HG02870 (cell line): ENCODE measurements around the gene DOK5.
"Not testable (repeated sequence)": the region's sequence is repeated elsewhere in the genome, so short reads cannot be mapped to it uniquely, and the experiment has no call there.

Source experiments
- ATAC-seq: cut with Tn5 transposase; IDR thresholded peaks from one replicate; pipeline ENCODE4 v1.9.1; 2021; ENCODE audit warnings: mild to moderate bottlenecking, moderate library complexity; ENCODE audit not compliant: unreplicated experiment

Gene DOK5

GRCh38 chr20:54475334-54476168 lies at the start of gene DOK5:
DOK5 (plus strand) TSS chr20:54475593; CDS start chr20:54475947, 354 bp downstream.
- ATAC-seq = no peak

GRCh38 chr20:54429364-54429763 lies 46.0 kb upstream of the DOK5 start:
- no peak for ATAC-seq

DNA sequence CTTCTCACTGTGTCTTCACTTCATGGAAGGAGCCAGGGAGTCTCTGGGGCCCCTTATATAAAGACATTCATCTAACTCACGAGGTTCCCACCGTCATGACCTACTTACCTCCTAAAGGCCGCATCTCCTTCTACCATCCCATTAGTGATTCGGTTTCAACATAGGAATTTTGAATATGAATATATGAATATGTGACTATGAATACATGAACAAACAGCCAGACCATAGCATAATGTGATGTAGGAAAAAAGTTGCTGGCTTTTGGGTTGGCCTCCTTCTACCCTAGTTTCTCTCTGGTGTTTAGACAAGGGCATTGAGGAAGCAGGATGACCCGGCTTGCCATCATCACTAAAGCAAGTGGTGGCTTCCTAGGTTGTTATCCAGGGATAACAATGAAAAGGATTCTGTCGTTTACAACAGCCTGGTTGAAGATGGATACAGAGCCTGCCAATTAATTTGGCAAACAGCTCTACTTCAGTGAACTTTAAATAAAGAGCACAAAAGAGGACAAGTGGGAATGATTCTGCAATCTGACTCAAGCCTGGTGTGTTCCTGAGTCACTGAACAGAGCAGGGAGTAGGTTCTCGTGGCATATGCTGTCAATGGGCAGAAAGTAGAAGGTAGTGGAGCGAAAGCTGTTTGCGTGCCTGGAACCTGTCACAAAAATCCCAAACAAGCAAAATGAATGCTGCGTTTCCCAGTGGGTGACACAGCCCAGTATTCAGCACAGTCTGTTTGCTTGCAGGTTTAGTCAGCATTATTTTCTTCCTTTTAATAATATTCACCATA lies 44.0 kb upstream of the DOK5 start:
- no peak for ATAC-seq

DNA sequence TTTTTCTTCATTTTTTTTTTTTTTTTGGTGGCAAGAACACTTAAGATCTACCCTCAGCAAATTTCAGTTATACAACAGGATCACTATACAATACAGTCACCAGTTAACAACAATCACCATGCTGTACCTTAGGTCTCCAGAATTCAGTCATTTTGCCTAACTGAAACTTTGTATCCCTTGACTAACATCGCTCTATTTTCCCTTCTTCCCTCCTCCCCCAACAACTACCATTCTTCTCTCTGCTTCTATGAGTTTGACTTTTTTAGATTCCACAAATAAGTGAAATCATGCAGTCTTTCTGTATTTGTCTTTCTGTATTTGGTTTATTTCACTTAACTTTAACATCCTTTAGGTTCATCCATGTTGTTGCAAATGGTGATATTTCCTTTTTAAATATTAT lies 42.4 kb upstream of the DOK5 start:
- ATAC-seq = no peak

- no peak for ATAC-seq
Measured at GRCh38 chr20:54433636-54434035, 41.8 kb upstream of the DOK5 start.

DNA sequence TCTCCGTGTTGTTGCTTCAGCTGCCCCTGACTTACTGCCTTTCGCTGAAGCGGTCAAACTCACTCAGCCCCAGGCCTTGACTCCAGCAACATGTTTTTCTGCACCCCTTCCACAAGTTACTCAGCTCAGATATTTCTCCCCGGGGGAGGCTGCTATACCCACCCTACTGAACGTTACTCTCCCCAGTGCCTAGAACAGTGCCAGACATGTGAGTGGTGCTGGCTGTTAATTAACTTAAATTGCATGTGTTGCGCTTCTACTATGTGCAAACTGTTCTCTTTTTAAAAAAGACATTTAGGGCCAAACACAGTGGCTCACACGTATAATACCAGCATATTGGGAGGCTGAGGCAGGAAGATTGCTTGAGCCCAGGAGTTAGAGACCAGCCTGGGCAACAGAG lies 41.2 kb upstream of the DOK5 start:
- ATAC-seq = no peak

DNA sequence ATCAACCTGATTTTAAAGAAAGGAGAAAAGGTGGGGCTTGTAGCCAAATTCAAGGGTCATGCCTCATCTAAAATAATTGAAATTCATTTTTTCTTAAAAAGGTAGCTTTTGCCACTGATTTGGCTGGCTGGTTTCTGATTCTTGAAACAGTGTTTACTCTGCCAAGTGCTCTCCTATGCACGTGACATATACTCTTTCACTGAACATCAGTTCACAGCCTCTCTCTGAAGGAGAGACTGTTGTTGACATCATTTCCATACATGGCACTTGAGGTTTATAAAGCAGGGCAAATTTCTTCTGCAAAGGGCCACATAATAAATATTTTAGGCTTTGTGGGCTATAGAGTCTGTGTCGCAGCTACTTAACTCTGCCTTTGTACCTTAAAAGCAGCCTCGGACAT lies 40.4 kb upstream of the DOK5 start:
- no peak for ATAC-seq

DNA sequence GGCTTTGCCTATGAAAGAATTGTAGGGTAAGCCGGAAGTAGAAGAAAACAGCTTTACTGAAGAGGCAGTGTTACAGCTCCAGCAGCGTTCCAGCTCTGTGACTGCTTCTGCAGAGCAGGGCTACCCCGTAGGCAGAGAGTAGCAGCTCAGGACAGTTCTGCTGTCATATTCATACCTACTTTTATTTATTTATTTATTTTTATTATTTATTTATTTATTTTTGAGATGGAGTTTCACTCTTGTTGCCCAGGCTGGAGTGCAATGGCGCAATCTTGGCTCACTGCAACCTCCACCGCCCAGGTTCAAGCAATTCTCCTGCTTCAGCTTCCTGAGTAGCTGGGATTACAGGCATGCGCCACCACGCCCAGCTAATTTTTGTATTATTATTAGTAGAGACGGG lies 39.0 kb upstream of the DOK5 start:
- ATAC-seq = not testable (repeated sequence)

GRCh38 chr20:54438166-54438565 lies 37.2 kb upstream of the DOK5 start:
- no peak for ATAC-seq

DNA sequence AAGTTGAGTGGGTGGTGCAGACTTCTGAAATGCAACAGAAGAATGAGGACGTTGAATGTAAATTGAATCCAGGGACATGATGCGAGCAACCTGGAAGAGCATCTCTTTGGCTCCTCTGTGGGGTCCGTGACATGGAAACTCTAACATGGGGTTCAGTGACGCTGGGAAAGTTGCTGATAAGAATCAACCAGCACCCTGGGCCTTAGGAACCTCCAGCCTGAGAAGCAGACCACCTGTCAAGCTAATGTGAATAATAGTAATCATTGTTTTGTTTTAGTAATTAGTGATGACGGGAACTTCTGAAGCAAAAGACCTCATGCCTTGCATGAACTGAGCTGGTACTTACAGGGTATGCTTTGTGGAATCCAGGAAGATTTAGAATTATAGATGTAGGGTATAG lies 25.2 kb upstream of the DOK5 start:
- no peak for ATAC-seq

DNA sequence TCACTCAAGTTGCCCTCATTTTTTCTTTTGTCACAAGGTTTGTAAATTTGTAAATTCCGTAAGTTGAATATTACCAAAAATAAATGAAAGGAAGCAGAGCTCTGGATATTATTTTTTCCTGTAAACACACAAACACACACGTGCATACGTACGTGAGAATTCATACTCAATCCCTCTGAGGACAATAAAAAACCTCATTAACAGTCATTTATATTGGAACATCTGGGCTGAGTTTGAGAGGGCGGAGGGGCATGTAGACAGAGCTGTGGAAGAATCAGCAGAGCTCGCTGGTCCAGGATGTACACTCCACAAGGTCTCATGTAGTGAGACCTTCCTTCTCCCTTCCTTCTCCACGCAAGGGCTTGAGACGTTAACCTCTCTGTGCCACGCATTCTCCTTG lies 24.2 kb upstream of the DOK5 start:
- ATAC-seq = no peak

DNA sequence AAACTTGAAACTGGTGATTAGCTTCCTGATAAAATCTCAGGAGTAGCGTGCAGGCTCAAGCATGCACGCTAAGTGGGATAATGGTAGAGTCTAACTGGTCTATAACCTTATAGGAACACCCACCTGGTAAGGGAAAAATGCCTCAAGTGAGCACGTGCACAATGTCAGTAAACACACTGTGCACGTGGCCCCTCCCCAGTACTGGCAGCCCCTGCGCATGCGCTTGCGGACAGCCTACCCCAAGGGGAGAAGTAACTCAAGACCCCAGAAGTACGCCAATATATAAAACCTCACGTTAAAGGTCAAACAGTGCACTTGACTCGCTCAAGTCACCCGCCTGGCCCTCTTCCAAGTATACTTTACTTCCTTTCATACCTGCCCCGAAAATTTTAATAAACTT lies 23.1 kb upstream of the DOK5 start:
- ATAC-seq = no peak

GRCh38 chr20:54454982-54455381 lies 20.4 kb upstream of the DOK5 start:
- ATAC-seq = no peak

DNA sequence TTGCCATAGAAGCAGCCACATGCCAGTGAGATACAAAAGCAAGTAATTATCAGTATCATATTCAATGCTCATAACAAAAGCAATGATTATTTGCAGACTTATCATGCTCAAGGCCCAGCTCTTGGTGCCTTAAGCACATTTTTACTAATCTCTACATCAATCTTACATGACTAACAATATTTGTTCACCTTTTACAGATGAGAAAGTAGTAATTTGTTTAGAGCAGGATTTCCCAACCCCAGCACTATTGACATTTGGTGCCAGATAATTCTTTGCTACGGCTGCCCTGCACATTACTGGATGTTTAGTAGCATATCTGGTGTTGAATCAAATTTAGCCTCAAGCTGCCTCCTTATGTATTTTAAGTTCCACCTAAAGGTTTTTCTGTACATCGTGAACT lies 19.0 kb upstream of the DOK5 start:
- no peak for ATAC-seq

DNA sequence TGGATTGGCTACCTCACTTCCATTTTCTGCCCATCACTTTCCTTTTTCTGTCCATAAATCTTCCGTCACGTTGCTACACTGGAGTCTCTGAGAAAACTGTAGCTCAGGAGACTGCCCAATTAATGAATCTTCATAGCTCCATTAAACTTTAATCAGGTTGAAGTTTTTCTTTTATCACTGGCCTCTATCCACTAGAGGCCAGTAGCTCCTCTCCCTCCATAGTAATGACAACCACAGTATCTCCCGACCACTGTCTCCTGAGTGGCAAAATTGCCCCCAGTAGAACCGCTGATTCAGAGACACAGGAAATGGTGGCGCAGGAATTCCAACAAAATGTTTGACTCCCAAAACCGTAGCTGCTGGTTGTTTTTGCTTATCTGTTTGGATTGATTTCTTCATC lies 18.4 kb upstream of the DOK5 start:
- no peak for ATAC-seq

GRCh38 chr20:54458219-54458618 lies 17.2 kb upstream of the DOK5 start:
- no peak for ATAC-seq

GRCh38 chr20:54459279-54459678 lies 16.1 kb upstream of the DOK5 start:
- ATAC-seq = no peak

- ATAC-seq = no peak
Measured at GRCh38 chr20:54464003-54464402, 11.4 kb upstream of the DOK5 start.

DNA sequence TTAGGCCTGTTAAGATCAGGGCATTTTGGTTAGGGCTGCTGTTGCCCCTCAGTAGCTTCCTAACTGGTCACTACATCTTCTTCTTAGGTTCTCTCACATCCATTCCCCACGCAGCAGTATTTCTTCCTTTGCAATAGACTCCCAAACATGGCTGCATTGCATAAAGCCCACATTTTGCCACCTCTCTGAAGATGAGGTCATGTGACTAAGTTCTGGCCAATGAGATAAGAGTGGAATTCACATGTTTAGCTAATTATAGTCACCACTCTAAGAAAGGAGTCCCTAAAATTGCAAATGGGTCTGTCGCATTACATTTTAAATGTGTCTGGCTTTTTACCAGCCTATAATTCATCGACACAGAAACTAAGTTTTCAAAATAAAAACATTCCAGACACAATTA lies 9.3 kb upstream of the DOK5 start:
- ATAC-seq = no peak

GRCh38 chr20:54467622-54468021 lies 7.8 kb upstream of the DOK5 start:
- ATAC-seq = no peak

GRCh38 chr20:54468082-54468481 lies 7.3 kb upstream of the DOK5 start:
- ATAC-seq = no peak

GRCh38 chr20:54469293-54469692 lies 6.1 kb upstream of the DOK5 start:
- ATAC-seq = no peak
